Breast epithelium (tissue), 3 donors: Measurements from ENCODE around the gene HP.

ENCODE experiments used
- POLR2A ChIP-seq: fragments of 450-650 bp; IDR thresholded peaks from one replicate; pipeline ENCODE4 v1.6.1; 2016; ENCODE audit warnings: antibody characterized with exemption, mild to moderate bottlenecking, moderate library complexity
- POLR2AphosphoS5 ChIP-seq, 3 donors: sonication (generic); formaldehyde crosslinking; IDR thresholded peaks; one replicate each; pipeline ENCODE4 v1.6.1; 2017; ENCODE audit warnings: antibody characterized with exemption in 3 of 3
- TF ChIP-seq, protein P1 (sequence below), 3 donors: fragments of 450-650 bp; IDR thresholded peaks; one replicate each; pipeline ENCODE4 v1.5.1; 2016 to 2017; ENCODE audit warnings: antibody characterized with exemption in 3 of 3, mild to moderate bottlenecking in 3 of 3, moderate library complexity in 3 of 3

DNA sequence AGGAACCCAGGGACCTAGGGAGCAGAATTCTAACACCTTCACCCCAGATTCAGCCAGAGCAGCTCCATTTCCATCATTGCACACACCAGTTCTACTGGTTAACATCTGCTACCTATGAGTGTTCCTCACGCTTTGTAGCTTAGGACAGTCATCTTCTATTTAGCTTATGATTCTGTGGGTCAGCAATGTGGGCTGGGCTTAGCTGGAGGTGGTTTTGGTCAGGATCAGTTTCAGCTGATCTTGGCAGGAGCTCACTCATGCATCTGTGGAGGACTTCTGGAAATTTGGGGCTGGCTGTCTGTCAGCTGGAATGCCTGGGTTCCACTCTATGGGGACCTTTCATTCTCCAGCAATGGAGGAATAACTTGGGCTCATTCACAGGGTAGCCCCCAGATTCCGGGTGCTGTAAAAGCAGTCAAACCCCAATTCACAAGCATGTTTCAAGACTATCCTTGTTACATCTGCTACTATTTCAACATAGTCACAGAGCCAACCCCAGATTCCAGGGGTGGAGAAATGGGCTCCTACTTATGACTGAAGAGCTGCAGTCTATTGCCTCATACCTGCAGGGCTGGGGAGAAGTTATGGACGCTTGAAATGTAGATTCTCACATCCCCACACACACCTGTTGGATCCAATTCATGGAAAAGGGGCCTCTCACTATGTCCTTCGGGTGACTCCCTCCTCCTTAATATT lies 3.4 kb upstream of the HP start:
- TF ChIP-seq, protein P1, sequence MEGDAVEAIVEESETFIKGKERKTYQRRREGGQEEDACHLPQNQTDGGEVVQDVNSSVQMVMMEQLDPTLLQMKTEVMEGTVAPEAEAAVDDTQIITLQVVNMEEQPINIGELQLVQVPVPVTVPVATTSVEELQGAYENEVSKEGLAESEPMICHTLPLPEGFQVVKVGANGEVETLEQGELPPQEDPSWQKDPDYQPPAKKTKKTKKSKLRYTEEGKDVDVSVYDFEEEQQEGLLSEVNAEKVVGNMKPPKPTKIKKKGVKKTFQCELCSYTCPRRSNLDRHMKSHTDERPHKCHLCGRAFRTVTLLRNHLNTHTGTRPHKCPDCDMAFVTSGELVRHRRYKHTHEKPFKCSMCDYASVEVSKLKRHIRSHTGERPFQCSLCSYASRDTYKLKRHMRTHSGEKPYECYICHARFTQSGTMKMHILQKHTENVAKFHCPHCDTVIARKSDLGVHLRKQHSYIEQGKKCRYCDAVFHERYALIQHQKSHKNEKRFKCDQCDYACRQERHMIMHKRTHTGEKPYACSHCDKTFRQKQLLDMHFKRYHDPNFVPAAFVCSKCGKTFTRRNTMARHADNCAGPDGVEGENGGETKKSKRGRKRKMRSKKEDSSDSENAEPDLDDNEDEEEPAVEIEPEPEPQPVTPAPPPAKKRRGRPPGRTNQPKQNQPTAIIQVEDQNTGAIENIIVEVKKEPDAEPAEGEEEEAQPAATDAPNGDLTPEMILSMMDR (IDR thresholded peaks at IDR 0.05), result no peak
- TF ChIP-seq POLR2AphosphoS5 (IDR thresholded peaks at IDR 0.05) (no peak), POLR2A (no peak)
